Testis (tissue), 3 donors: ENCODE data around the gene DHCR7. TPM values are rescaled to one million over a fixed set of nuclear protein-coding genes. Genes with fewer than 3 reads are reported as not detected.

Source experiments
- DNase-seq: peaks from one replicate; pipeline ENCODE4 v3.0.0-alpha.2; 2019
- H3K27ac ChIP-seq, 2 donors: fragments of 200-600 bp; sonication (generic); one replicate each; pipeline ENCODE4 v1.5.1; 2019
- H3K27me3 ChIP-seq: fragments of 200-600 bp; sonication (generic); one replicate; pipeline ENCODE4 v1.5.1; 2019
- H3K36me3 ChIP-seq: fragments of 200-600 bp; sonication (generic); one replicate; pipeline ENCODE4 v1.5.1; 2017; ENCODE audit warnings: low read depth; ENCODE audit errors: missing control alignments
- H3K4me1 ChIP-seq: fragments of 200-600 bp; sonication (generic); one replicate; pipeline ENCODE4 v1.5.1; 2019
- H3K4me3 ChIP-seq, 2 donors: fragments of 200-600 bp; sonication (generic); one replicate each; pipeline ENCODE4 v1.5.1; 2017 to 2019
- H3K9me3 ChIP-seq: fragments of 200-600 bp; sonication (generic); one replicate; pipeline ENCODE4 v1.5.1; 2017
- POLR2A ChIP-seq: fragments of 450-650 bp; IDR thresholded peaks from one replicate; pipeline ENCODE4 v1.6.1; 2017; ENCODE audit warnings: antibody characterized with exemption, mild to moderate bottlenecking, moderate library complexity
- WGBS, 2 donors: methylation state at CpG; one replicate each; pipeline ENCODE4 v1.1.5; 2018; 5-methylcytosine and 5-hydroxymethylcytosine counted together
- intact Hi-C: fragments of 100-400 bp; cut with DNase I; formaldehyde crosslinking; loops from one replicate; pipeline ENCODE4 v1.15.1; 2023; ENCODE audit warnings: low total_unique reads
- polyA plus RNA-seq: library from polyadenylated mRNA; stranded (reverse); fragments of 350-450 nt; fragmentation: Illumina TruSeq; extraction: RNeasy Lipid Tissue Mini Kit (QIAGEN cat#74804); gene quantifications from one replicate; pipeline ENCODE4 v1.2.3, GENCODE V29; 2014; ENCODE audit warnings: low read depth, low replicate concordance; ENCODE audit not compliant: insufficient read depth
- total RNA-seq, 2 donors: library from RNA; depleted of rRNA; stranded (reverse); fragments of >200 nt; gene quantifications; one replicate each; pipeline ENCODE4 v1.2.3, GENCODE V29; 2016
- TF ChIP-seq, protein P1 (sequence below), 3 experiments: fragments of 450-650 bp in 2 of 3; fragments of 200-600 bp in 1 of 3; sonication (generic) in 1 of 3; IDR thresholded peaks; one replicate each; pipeline ENCODE4 v1.5.1; 2016 to 2019; ENCODE audit warnings: antibody characterized with exemption in 3 of 3, mild to moderate bottlenecking in 2 of 3, moderate library complexity in 1 of 3

DHCR7 gene
- total and polyA plus RNA-seq, 3 donors from 2014 or later = 54.2 to 101 (median 65.3) TPM

DNA sequence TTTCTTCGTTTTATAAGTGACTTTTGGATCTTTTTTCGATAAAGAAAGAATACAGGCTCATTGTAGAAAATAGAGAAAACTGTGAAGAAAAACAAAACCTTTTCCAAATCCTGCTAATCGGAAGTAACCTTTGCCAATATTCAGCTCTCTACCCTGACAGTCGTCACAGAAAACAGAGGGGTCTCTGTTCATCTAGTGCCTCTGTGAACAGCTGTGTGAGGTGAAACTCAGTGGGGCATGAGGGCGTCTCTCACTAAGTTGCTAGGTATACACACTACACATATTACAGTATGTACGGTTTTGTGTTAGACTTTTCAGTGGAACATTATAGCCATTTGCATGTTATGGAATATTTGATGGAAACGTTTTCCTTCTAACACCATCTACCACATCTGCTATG is 39.4 kb downstream of the DHCR7 start:
- Histone ChIP-seq H3K4me1 (no peaks in the 10 kb centered on the region), H3K9me3 (no peaks in the 10 kb centered on the region), H3K27me3 (no peaks in the 10 kb centered on the region), H3K36me3 (no peaks in the 10 kb centered on the region), H3K4me3 (no peak overlapping the region), H3K27ac (no peak overlapping the region)
- intact Hi-C loops = no loop called here
- no peak for DNase-seq
- 80 to 82% methylated on average over 7 of the region's 7 CpGs for WGBS, 2 donors
- TF ChIP-seq, protein P1, sequence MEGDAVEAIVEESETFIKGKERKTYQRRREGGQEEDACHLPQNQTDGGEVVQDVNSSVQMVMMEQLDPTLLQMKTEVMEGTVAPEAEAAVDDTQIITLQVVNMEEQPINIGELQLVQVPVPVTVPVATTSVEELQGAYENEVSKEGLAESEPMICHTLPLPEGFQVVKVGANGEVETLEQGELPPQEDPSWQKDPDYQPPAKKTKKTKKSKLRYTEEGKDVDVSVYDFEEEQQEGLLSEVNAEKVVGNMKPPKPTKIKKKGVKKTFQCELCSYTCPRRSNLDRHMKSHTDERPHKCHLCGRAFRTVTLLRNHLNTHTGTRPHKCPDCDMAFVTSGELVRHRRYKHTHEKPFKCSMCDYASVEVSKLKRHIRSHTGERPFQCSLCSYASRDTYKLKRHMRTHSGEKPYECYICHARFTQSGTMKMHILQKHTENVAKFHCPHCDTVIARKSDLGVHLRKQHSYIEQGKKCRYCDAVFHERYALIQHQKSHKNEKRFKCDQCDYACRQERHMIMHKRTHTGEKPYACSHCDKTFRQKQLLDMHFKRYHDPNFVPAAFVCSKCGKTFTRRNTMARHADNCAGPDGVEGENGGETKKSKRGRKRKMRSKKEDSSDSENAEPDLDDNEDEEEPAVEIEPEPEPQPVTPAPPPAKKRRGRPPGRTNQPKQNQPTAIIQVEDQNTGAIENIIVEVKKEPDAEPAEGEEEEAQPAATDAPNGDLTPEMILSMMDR (IDR thresholded peaks at IDR 0.05) = no peak
- no peak for TF ChIP-seq POLR2A

- Histone ChIP-seq H3K9me3 (no peaks in the 10 kb centered on the region), H3K4me1 (no peaks in the 10 kb centered on the region), H3K27me3 (no peaks in the 10 kb centered on the region), H3K27ac (no peak overlapping the region), H3K4me3 (no peak overlapping the region), H3K36me3 (no peaks in the 10 kb centered on the region)
- intact Hi-C loops = no loop called here
- no peak for DNase-seq
- WGBS, 2 donors = 85 to 95% methylated on average over 15 of the region's 15 CpGs
- no peak for TF ChIP-seq POLR2A
- TF ChIP-seq, protein P1 (IDR thresholded peaks at IDR 0.05) = no peak
Observed at GRCh38 chr11:71407356-71407755, 40.8 kb downstream of the DHCR7 start.

GRCh38 chr11:71406681-71407080 is 41.5 kb downstream of the DHCR7 start:
- WGBS, 2 donors = 64 to 80% methylated on average over 10 of the region's 10 CpGs
- Histone ChIP-seq H3K4me3 (no peak overlapping the region), H3K27me3 (no peaks in the 10 kb centered on the region), H3K36me3 (no peaks in the 10 kb centered on the region), H3K27ac (no peak overlapping the region), H3K9me3 (no peaks in the 10 kb centered on the region), H3K4me1 (no peaks in the 10 kb centered on the region)
- TF ChIP-seq POLR2A = no peak
- TF ChIP-seq, protein P1 (IDR thresholded peaks at IDR 0.05) = no peak
- intact Hi-C loops = no loop called here
- DNase-seq = no peak

DNA sequence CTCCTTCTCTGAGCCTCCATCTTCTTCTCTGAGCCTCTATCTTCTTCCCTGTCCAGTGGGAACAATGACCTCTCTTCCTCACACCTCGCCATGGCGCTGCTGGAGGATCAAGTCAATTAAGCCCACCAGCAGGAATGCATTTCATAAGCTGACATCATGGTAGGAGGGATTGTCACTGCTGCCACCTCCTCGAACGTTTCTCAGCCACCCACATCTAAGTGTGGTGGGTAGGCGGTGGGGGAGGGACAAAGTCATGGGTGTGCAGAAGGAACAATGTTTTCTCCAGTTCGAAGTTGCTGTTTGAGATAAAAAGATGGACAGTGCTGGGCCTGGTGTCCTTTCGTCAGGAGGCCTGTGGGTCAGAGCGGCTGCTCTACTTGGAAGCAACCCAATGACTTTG is 44.0 kb downstream of the DHCR7 start:
- Histone ChIP-seq H3K4me3 (no peak overlapping the region), H3K27me3 (no peaks in the 10 kb centered on the region), H3K27ac (no peak overlapping the region), H3K9me3 (no peaks in the 10 kb centered on the region), H3K4me1 (no peaks in the 10 kb centered on the region), H3K36me3 (no peaks in the 10 kb centered on the region)
- whole genome bisulfite sequencing, 2 donors = 77 to 85% methylated on average over 7 to 8 of the region's 8 CpGs
- DNase-seq = no peak
- TF ChIP-seq, protein P1 (IDR thresholded peaks at IDR 0.05) = no peak
- TF ChIP-seq POLR2A = no peak
- intact Hi-C loops = no loop called here

DNA sequence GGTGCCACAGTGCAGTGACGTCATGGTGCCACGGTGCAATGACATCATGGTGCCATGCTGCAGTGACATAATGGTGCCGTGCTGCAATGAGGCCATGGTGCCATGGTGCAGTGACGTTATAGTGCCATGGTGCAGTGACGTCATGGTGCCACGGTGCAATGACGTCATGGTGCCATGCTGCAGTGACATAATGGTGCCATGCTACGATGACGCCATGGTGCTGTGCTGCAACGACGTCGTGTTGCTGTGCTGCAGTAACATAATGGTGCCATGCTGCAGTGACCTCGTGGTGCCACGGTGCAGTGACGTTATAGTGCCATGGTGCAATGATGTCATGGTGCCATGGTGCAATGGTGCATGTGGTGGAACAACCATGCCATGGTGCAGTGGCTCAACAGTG is 45.3 kb downstream of the DHCR7 start:
- intact Hi-C loops = no loop called here
- Histone ChIP-seq H3K4me1 (no peaks in the 10 kb centered on the region), H3K36me3 (no peaks in the 10 kb centered on the region), H3K27me3 (no peaks in the 10 kb centered on the region), H3K9me3 (no peaks in the 10 kb centered on the region), H3K4me3 (no peak overlapping the region), H3K27ac (no peak overlapping the region)
- 71 to 90% methylated on average over 2 to 15 of the region's 15 CpGs for WGBS, 2 donors
- TF ChIP-seq, protein P1 (IDR thresholded peaks at IDR 0.05) = no peak
- TF ChIP-seq POLR2A = no peak
- DNase-seq = no peak
